Activated T-cell treated with anti-CD3 and anti-CD28 coated beads, Interleukin-2, amount 50 U/mL, for 4 hours (primary cell): ENCODE data around the gene NPPB. TPM values are rescaled to one million over a fixed set of nuclear protein-coding genes. Genes with fewer than 3 reads are reported as not detected.

Experiments used
- ATAC-seq, 2 donors: fragments of 200-7000 bp; cut with Tn5 transposase; one replicate each; pipeline ENCODE4 v1.10.0; 2021
- DNase-seq: peaks from one replicate; pipeline ENCODE4 v3.0.0-alpha.2; 2020
- H3K27me3 Mint-ChIP-seq: one replicate; pipeline ENCODE4 v1.8.0; 2021; ENCODE audit warnings: low read depth, mixed read lengths
- H3K36me3 Mint-ChIP-seq: one replicate; pipeline ENCODE4 v1.8.0; 2022; ENCODE audit warnings: mixed read lengths; ENCODE audit not compliant: insufficient read depth
- H3K4me1 Mint-ChIP-seq: one replicate; pipeline ENCODE4 v1.8.0; 2021; ENCODE audit warnings: low read depth, mixed read lengths
- H3K4me3 Mint-ChIP-seq: one replicate; pipeline ENCODE4 v1.8.0; 2021; ENCODE audit warnings: mild to moderate bottlenecking, moderate library complexity, mixed read lengths
- H3K9me3 Mint-ChIP-seq: one replicate; pipeline ENCODE4 v1.8.0; 2021; ENCODE audit warnings: mixed read lengths
- total RNA-seq, 3 donors: library from RNA; stranded (reverse); gene quantifications; one replicate each; pipeline ENCODE4 v1.2.1, GENCODE V29; 2021

NPPB gene
- total RNA-seq, 3 donors from 2014 or later: not detected

DNA sequence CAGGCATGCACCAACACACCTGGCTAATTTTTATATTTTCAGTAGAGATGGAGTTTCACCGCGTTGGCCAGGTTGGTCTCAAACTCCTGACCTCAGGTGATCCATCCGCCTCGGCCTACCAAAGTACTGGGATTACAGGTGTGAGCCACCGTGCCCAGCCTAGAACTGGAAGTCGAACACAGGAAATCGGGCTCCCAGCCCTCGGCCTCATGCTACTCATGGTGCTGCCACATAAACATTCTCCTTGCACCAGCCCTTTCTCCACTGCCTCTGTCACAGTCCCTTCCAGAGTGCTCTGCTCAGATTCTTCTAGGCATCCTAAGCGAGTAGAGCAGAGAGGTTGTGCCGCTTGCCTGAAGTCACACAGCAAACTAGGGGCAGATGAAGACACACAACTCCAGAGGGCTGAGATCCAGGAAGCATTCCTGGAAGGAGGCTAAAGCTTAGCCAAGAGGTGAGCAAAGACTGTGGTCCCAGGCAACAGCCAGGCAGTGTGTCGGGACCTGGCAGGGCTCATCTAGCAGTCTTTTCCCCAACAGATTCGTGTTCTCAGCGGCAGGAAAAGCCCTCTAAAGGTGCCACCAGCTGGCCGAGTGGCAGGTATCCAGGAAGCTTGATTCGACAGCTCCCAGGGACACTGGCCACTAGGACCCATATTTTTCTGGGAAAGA is 29.6 kb upstream of the NPPB start:
- Mint-ChIP-seq H3K4me3 (no peak overlapping the region), H3K27me3 (peaks cover 9% of the 10 kb centered on the region), H3K9me3 (no peaks in the 10 kb centered on the region), H3K4me1 (no peaks in the 10 kb centered on the region), H3K36me3 (no peaks in the 10 kb centered on the region)
- ATAC-seq: no peak
- no peak for DNase-seq

DNA sequence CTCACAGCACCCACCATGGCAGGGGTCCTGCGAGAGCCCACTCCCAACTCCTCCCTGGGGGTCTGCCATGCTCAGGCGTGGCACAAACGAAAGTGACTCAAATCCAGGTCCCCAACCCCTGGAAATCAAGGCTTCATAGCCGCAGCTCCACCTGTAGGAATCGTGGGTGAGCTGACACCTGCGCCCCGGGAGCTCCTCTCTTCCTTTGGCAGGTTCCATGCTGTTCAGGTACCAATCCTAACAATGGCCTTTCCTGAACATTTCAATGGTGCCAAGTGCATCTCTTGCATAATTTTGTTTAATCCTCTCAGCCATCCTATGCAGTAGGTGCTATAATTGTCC is 28.9 kb upstream of the NPPB start:
- peaks cover 15% of the 10 kb centered on the region for H3K27me3 Mint-ChIP-seq
- ATAC-seq (no peak), DNase-seq (no peak)
- H3K9me3 Mint-ChIP-seq: no peaks in the 10 kb centered on the region
- no peak overlapping the region for H3K4me3 Mint-ChIP-seq
- H3K36me3 Mint-ChIP-seq: no peaks in the 10 kb centered on the region
- no peaks in the 10 kb centered on the region for H3K4me1 Mint-ChIP-seq

DNA sequence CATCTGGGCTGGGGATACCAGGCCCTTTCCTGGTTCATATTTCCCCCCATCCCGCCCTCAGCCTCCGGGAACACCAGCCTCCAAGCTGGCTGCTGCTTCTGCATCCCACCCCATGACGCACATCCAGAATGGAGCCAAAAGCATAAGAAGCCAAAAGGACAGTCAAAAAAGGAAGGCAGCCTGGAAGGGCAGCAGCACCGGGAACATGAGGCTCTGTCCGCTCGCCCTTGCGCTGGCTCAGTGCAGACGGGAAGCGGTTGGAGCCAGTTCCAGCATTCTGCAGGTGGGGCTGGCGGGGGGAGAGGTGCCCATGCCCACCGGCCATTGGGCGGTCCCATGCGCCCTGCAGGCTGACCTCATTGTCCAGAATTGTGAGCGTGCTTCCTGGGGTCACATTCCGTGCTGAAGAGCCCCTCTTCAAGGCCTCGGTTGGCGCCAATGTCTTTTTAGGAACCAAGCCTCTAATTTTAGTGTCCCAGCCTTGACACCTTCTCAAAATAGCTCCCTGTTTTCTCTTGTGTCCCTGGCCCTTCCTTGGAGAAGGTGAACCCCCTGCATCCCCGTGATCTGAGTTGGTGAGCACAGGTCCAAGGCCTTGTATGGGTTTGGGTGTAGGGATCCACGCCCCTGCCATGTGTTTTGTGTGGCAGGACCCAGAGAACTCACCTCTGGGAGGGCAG is 28.4 kb upstream of the NPPB start:
- ATAC-seq (no peak), DNase-seq (no peak)
- H3K4me3 Mint-ChIP-seq: no peak overlapping the region
- no peaks in the 10 kb centered on the region for H3K9me3 Mint-ChIP-seq
- no peaks in the 10 kb centered on the region for H3K4me1 Mint-ChIP-seq
- peaks cover 16% of the 10 kb centered on the region for H3K27me3 Mint-ChIP-seq
- no peaks in the 10 kb centered on the region for H3K36me3 Mint-ChIP-seq

DNA sequence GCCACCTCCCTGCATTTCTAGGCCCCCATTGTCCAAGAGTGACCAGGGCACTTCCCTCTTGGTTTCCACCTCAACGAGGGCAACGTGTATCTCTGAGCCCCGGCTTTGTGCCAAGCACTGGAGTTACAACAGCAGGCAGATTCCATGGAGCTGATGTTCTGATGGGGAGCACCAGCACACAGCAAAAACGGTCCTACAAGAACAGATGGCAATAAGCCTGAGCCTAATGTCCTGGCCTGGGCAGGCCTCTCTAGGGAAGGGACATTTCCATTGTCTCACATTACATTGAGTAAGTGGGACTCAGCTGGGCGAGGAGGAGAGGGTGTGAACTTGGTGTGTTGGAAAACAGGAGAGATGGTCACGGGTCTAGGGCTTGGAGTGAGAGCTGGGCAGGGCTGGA is 27.2 kb upstream of the NPPB start:
- Mint-ChIP-seq H3K4me3 (no peak overlapping the region), H3K4me1 (no peaks in the 10 kb centered on the region), H3K9me3 (no peaks in the 10 kb centered on the region), H3K27me3 (peaks cover 21% of the 10 kb centered on the region), H3K36me3 (no peaks in the 10 kb centered on the region)
- no peak for DNase-seq
- no peak for ATAC-seq

DNA sequence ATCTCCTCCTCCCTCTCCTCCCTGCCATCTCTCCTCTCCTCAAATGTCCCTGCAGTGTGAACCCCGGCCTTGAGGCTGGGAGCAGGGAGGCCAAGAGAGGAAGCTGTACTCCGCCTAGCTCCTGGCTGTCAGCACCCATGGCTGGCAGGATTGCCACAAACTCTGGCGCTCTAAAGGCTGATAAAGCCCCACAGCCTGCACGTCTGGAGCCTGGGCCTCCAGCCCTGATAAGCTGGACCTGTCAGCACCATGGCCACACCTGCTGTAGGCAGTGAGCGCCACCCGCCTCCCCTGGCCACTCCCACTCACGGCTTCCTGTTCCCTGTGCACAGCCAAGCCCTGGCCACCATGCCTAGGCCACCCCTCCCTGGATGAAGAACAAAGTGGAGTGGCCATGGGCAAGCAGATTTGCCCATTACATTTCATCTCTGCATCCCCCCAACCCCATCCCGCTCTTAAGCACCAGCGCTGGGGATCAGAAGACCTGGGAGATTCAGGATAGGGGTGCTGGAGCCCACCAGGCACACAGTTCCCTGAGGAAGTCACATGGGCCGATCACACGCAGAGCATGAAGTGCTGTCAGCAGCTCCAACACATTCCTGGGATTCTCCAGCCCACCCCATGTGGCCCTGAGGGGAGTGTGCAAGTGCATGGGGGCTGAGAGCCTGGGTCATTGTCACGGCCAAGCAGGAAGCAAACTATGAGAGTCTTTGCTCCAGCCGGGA is 24.2 kb upstream of the NPPB start:
- Mint-ChIP-seq H3K27me3 (peaks cover 21% of the 10 kb centered on the region), H3K36me3 (no peaks in the 10 kb centered on the region), H3K9me3 (no peaks in the 10 kb centered on the region), H3K4me3 (no peak overlapping the region), H3K4me1 (no peaks in the 10 kb centered on the region)
- DNase-seq: no peak
- peak in 1 of 2 donors; percentile 34 for ATAC-seq

DNA sequence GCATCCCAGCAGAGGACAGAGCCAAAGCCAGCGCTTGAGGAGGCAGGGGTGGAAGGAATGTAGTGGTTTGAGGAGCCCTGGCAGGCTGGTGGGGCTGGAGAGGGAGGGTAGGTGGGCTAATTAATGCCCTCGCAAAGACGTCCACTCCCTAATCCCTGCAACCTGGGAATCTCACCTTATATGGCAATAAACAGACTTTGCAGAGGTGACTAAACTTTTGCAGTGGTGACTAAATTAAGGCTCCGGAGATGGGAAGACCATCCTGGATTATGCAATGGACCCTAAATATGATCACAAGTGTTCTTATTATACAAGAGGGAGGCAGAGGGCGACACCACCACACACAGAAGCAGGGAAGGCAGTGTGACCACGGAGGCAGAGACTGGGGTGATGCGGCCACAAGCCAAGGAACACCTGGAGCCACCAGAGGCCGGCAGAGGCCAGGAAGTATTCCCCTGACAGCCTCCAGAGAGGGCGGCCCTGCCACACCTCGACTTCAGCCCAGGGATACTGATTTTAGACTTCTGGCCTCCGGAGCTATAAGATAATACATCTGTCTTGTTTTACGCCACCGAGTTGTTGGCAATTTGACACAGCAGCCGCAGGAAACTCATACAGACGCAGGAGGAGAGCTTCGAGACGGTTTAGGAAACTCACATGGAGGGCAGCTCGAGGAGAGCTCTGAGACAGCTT is 23.1 kb upstream of the NPPB start:
- no peaks in the 10 kb centered on the region for H3K9me3 Mint-ChIP-seq
- H3K27me3 Mint-ChIP-seq: peaks cover 29% of the 10 kb centered on the region
- H3K4me1 Mint-ChIP-seq: no peaks in the 10 kb centered on the region
- no peak for DNase-seq
- no peak for ATAC-seq
- H3K4me3 Mint-ChIP-seq: no peak overlapping the region
- no peaks in the 10 kb centered on the region for H3K36me3 Mint-ChIP-seq

DNA sequence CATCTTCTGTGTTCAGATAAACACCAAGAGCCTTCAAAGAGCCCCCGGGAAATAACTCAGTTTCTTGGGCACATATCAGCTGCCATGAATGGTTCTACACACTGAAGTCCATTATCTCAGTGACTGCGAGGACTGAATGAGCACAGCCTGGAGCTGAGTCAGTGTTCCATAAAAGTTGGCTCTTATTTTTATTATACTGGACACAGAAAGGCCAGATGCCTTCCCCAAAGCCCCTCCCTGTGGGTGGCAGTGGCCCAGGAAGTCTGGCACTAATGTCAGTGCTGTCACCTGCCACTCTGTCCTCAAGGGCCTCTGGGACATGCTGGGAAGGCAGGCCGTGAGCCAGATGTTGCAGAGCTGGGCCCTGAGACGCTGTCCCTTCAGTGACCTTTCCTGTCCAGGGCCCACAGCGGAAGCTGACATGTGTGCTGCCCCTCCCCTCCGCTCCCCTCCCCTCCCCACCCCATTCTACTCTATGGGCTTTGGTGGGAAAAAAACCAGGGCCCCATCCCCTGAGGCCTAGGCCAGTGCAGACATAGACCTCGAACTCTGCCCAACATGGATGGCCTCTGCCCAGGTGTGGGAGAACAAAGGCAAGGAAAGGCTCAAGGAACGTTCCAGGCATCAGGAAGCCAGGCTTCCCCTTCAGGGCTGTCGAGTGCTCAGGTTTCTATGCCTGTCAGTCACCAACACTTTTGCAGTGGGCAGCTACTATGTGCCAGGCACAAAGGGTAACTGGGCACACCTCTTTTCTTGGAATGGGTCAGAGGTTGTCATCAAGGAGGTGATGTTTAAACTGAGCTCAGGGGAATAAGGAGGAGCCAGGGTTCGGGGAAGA is 22.4 kb upstream of the NPPB start:
- ATAC-seq (no peak), DNase-seq (no peak)
- H3K4me1 Mint-ChIP-seq: no peaks in the 10 kb centered on the region
- no peaks in the 10 kb centered on the region for H3K9me3 Mint-ChIP-seq
- no peaks in the 10 kb centered on the region for H3K36me3 Mint-ChIP-seq
- peaks cover 30% of the 10 kb centered on the region for H3K27me3 Mint-ChIP-seq
- no peak overlapping the region for H3K4me3 Mint-ChIP-seq

DNA sequence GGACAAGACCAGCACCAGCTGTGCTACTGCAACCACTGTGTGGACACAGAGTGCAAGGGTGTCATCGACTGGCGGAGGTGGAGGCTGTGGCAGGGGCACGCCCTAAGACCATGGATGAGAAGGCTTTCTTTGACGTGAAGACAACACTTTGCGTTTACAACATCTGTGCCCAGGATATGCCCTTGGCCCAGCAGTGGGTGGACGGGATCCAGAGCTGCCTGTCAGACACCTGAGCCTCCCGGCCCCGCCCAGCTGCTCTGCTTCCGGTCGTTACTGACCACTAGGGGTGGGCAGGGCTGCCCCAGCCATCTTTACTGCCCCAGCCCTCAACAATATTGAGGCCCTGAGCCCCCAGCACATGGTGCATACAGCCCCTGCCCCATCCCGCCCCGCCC is 21.4 kb upstream of the NPPB start:
- ATAC-seq (no peak), DNase-seq (no peak)
- H3K36me3 Mint-ChIP-seq: no peaks in the 10 kb centered on the region
- no peaks in the 10 kb centered on the region for H3K9me3 Mint-ChIP-seq
- H3K4me3 Mint-ChIP-seq: no peak overlapping the region
- peaks cover 27% of the 10 kb centered on the region for H3K27me3 Mint-ChIP-seq
- H3K4me1 Mint-ChIP-seq: no peaks in the 10 kb centered on the region

DNA sequence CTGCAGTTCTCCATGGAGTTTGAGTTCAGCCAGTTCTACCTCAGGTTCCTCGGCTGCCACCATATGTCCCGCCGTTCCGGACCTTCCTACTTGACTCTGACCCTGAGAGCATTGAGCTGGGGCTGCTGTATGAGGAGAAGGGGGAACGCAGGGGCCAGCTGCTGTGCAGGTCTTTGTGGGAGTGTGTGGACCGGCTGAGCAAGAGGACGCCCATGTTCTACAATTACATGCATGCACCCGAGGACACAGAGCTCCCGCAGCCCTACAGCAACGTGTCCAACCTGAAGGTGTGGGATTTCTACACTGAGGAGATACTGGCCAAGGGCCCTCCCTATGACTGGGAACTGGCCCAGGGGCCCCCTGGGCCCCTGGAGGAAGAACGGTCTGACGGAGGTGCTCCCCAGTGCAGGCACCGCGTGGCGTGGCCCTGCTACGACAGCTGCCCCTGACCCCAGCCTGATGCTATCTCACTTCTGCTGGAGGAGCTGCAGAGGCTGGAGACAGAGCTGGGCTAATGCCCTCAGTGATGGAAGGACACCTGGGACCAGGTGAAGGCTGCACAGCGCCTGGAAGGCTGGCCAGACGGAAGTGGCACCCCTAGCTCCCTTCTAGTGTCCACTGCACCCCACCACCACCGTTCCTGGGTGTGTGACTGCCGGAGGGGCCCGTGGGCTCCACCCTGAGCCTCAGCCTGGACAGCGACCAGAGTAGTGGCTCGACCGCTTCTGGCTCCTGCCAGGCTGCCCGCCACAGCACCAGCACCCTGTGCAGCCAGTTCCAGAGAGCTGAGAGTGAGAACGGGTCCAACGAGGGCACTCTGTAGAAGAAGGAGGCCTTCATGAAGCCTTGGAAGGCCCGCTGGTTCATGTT is 20.8 kb upstream of the NPPB start:
- Mint-ChIP-seq H3K9me3 (no peaks in the 10 kb centered on the region), H3K27me3 (peaks cover 27% of the 10 kb centered on the region), H3K4me1 (no peaks in the 10 kb centered on the region)

DNA sequence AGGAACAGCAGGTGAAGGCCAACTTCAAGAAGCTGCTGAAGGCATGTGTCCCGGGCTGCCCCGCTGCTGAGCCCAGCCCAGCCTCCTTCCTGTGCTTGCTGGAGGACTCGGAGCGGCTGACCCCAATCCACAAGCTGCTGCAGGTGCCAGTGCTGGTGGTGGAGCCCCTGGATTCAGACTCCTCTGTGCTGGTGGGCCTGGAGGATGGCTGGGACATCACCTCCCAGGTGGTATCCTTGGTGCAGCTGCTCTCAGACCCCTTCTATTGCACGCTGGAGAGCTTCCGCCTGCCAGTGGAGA is 20.1 kb upstream of the NPPB start:
- H3K36me3 Mint-ChIP-seq: no peaks in the 10 kb centered on the region
- no peaks in the 10 kb centered on the region for H3K9me3 Mint-ChIP-seq
- H3K4me3 Mint-ChIP-seq: no peak overlapping the region
- peaks cover 29% of the 10 kb centered on the region for H3K27me3 Mint-ChIP-seq
- ATAC-seq (no peak), DNase-seq (no peak)
- no peaks in the 10 kb centered on the region for H3K4me1 Mint-ChIP-seq

More for the DNA sequence above, 20.8 kb upstream of the NPPB start:
- no peaks in the 10 kb centered on the region for H3K36me3 Mint-ChIP-seq
- no peak for ATAC-seq
- DNase-seq: no peak
- H3K4me3 Mint-ChIP-seq: no peak overlapping the region

DNA sequence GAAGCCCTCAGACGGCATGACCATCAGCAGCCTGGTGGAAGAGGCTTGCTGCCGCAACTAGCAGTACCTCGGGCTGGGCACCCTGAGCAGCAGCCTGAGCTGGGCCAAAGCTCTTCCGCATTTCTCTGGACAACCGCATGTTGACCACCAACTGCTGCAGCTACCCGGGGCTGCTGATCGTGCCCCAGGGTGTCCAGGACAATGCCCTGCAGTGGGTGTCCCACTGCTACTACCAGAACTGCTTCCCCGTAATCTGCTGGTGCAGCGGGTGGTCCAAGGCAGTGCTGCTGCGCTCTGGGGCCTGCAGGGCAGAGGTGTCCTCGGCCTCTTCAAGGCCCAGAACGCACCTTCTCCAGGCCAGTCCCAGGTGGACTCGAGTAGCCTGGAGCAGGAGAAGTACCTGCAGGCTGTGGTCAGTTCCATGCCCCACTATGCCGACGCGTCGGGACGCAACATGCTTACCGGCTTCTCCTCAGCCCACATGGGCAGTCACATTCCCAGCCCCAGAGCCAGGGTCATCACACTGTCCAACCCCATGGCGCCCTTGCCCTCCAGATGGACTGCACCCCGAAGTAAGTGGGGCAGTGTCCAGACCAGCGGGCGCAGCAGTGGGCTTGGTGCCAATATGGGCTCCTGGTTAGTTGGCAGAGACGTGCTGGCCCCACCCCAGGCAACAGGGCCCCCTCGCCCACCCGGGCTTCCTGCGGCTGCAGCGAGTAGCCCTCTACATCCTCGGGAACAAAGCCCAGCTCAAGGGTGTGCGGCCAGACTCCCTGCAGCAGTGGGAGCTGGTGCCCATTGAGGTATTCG is 19.5 kb upstream of the NPPB start:
- H3K27me3 Mint-ChIP-seq: peaks cover 29% of the 10 kb centered on the region
- no peaks in the 10 kb centered on the region for H3K4me1 Mint-ChIP-seq
- no peak for DNase-seq
- H3K36me3 Mint-ChIP-seq: no peaks in the 10 kb centered on the region
- no peak overlapping the region for H3K4me3 Mint-ChIP-seq
- no peaks in the 10 kb centered on the region for H3K9me3 Mint-ChIP-seq
- no peak for ATAC-seq

DNA sequence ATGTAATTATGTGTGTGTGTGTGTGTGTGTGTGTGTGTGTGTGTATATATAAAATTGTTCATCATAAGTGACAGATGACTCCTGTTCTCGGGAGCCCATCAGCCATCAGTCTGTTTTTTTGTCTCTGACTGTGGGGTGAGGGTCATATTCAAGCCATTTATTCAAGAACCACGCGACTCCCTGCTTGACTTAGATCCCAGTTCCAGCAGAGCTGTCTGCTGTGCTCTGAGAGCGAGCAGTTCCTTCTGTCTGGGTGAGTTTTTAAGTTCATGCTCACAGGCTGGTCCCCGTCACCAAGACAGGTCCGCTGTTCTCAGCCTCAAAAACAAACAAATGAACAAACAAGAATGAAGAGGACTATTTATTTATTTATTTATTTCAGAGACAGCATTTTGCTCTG is 18.3 kb upstream of the NPPB start:
- no peaks in the 10 kb centered on the region for H3K4me1 Mint-ChIP-seq

DNA sequence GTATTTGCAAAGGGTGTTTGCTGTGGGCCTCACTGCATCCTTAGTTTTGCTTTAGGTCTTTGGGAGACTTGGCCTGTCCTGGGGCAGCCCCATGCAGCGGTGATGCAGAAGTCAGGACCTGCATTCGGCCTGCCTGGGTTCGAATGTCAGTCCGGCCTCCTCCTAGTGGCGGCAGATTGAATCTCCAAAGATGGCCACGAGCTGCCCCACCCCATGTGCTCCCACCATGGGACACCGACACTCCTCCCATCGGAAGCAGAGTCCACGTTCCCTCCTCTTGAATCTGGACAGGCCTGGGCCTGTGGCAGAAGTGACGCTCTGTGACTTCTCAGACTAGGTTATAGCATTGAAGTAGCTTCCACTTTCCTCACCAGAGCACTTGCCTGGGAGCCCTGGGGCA is 16.3 kb upstream of the NPPB start:
- Mint-ChIP-seq H3K4me3 (no peak overlapping the region), H3K36me3 (no peaks in the 10 kb centered on the region), H3K4me1 (no peaks in the 10 kb centered on the region), H3K27me3 (peaks cover 24% of the 10 kb centered on the region), H3K9me3 (no peaks in the 10 kb centered on the region)
- DNase-seq: no peak
- no peak for ATAC-seq

More for the DNA sequence above, 18.3 kb upstream of the NPPB start:
- Mint-ChIP-seq H3K36me3 (no peaks in the 10 kb centered on the region), H3K9me3 (no peaks in the 10 kb centered on the region), H3K27me3 (peaks cover 22% of the 10 kb centered on the region), H3K4me3 (no peak overlapping the region)
- ATAC-seq: no peak
- DNase-seq: no peak
